ENCODE data around the gene RNU6-8.

Gene RNU6-8

DNA sequence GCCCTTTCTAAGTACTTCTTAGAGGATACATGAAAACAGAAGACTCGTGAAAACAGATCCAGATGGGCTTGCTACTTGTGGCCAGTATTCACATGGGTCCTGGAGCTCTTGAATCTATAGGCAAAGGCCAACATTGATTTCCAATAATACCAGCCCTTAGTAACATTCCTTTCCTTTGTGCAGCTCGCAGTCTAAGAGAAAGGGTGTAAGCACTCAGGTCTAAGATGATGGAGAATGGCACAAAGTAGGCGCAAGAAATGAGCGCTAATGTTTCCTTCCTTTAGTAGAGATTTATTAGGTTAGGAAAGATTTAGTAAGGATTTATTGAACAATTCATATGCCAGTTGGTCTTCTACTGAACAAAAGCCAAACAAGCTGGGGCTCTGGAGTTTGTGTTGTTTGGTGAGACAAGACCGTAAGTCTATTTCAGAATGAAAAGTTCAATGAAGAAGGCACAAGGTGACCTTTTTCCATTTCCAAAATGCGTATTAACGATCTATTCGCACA is 525 bp downstream of the RNU6-8 start:
- DNase-seq: no peak

DNA sequence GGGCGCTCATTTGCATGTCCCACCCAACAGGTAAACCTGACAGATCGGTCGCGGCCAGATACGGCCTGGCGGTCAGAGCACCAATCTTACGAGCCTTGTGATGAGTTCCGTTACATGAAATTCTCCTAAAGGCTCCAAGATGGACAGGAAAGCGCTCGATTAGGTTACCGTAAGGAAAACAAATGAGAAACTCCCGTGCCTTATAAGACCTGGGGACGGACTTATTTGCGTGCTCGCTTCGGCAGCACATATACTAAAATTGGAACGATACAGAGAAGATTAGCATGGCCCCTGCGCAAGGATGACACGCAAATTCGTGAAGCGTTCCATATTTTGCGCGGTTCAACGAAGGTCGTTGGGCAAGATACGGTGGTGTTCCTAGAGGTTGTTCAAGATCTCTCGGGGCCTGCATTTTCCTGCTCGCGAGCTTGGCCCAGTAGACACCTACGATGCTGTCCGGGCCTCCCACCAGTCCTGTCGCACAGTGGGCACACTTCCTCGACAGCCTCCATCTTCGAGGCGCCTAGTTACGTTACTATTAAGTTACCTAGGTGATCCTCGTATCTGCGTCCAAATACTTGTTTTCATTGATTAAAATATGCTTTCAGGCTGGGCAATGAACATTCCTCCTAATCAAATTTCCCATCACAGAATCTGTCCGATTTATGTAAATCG is 1.1 kb downstream of the RNU6-8 start, which contains the start of gene RNU6-7:
Gene RNU6-7, plus strand, starts transcription at position 230 of the 675 bp plus-strand sequence.
- peak; percentile 98 for DNase-seq

DNA sequence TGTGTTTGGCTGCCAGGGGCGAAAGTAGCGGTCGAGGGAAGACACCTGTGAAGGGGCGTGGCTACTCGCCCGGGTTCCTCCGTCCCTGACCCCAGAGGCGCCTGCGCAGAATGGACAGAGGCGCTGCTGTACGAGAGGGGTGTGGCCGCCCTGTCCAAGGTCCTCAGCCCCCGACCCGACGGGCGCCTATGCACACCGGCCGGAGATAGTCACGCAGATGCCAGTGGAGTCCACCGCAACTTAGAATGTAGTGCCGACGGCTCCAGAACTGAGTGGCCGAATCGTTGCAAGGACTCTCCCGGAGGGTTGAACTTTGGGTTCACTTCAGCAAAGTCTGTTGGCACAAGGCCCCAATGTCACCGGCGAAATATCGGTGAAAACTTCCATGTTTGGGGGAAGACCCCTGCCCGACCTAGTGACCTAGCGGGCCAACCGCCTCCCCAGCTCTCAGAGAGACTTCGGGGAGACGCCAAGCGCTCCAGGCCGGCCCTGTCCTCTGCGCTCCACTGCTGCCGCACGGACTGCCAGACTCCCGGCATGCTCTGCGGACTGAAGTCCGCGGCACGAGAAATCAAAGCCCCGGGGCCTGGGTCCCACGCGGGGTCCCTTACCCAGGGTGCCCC is 1.8 kb downstream of the RNU6-8 start:
- DNase-seq: peak; percentile 98

DNA sequence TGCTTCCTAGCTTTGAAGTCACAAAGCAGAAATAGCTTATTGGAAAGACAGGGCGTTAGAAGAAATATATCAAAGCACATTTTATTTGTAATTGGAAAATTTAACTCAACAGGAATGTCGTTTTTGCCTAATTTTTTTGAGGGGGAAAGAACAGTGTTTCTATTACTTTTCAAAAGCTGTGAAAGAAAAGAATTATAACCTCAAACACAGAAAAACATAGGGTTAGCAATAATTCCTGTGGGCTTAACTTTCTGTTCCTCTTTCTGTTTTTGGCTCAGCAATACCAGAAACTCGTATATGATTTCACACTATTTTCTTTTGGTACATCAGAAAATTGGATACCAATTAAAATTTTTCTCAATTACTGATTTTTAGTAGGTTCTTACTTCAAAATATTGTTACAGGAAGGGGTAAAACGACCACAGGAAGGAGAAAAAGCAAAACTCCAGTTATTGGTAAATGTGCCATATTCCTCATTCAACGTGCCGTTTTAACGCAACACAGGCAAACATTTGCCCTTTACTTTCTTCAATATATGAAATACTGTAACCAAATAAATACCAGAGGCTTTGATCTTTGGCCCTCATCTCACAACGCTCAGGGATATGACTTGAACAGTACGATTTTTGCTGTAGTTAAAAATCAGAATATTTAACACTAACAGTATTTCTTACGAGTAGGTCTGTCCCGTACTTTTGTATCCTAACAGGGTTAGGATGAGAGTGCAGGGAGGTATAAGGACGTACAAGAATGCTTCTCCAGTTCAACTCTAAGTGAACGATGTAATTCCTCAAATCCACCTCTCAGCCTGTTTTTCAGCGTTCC is 2.5 kb downstream of the RNU6-8 start:
- DNase-seq: no peak

DNA sequence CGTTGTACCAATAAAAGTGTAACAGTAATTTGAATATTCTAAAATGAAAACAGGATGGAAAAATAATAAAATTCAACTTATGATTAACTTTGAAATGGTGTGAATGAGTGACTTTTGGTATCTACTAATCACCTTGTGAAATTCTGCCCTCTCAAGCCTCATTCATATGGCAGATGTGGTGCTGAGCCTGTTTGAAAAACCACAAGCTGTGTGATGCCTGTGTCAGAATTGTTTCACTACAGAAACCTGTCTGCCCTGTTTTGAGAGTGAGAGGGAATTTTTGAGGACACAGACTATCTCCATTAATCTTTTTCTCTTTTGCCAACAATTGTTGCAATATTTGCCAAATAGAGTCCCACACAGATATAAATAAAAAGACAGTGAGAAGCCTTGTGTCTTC is 5.2 kb downstream of the RNU6-8 start:
- no peak for DNase-seq

DNA sequence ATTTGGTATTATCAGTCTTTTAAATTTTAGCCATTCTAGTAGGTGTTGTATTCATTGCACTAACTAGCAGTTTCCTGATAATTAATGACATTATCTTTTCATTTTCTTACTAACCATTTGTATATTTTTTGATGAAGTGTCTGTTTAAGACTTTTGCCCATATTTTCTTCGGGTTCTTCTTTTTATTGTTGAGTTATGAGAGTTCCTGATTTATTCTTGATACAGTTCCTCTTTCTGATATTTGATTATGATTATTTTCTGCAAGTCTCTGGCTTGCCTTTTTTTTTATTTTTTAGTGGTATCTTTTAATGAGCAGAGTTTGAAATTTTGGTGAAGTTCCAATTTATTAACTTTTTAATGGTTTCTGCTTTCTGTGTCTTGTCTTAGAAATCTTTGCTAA is 7.4 kb downstream of the RNU6-8 start:
- DNase-seq: no peak

DNA sequence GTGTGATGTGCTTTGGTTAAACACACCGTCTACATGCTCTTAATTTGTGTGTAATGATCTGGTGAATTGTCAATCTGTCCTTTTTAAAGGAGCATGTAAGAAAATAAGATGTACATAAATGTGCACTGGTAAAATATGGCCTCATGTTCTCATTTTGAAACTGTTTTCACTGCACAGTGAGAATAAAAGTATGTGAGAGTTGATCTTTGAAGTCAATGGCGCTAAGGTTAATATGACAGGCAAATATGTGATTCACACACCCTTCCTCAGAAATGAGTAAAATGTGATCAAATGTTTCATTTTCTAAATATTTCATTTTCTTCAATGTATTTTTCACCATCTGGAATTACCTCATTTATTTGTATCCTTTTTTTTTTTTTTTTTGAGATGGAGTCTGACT is 9.5 kb downstream of the RNU6-8 start:
- DNase-seq: no peak

DNA sequence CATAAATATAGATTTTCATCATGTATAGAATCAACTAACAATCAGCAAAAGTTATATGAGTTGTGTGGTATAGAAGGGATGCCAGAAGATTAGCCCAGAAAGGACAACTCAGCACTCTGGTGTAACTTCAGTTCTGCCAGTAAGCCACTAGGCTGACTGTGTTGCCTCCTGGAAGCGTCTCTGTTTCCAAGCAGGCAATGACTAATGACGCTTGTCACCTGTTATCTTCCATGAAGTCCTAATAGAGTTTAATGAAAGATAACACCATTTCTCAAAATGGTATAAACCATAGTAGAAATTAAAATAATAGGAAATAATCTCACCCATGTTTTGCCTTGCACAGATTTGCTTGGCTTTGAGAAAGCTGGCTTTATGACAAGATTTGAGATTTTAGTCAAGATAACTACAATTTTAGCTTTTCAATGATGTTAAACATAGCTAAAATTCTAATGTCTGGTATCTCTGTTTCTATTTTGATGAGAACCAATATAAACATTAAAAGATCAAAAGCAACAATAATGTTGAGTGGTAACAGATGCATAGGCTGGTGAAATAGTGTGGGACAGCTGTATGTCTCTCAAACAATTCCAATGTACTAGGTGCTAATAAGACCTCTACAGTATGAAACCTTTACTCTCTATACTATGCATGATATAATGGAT is 10.2 kb downstream of the RNU6-8 start:
- no peak for DNase-seq

DNA sequence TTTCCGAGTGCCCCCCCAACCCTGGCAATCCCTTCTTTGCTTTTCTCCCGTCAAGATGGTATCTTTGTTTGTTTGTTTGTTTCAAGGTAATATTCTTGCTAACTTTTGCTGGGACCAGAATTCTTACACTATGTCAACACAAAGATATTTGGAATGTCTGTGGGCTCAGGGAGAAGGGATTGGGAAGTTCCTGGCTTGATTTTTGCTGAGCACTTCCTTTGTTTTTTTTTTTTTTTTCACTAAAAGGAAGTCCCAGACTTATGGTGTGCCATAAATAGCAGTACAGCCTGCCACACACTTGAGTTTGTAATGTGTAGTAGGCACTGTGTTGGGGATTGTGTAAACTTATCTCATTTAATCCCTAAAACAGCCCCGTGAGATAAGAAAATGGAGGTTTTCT is 12.4 kb downstream of the RNU6-8 start:
- DNase-seq: no peak

DNA sequence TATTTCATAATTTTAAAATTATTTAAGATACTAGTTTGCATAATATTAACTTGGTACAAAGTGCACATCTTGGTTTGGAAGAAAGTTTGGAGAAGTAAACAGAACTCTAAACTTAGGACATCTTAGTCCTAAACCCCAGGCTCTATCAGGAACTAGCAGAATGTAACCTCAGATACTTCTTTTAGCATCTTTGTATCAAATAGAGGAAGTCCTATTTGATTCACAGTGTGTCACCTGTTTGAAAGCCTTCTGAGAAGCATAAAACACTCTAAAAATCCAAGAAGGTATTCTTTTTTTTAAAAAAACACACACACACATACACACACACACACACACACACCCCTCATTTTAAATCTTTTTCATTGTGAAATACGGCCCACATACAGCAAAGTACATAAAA is 13.3 kb downstream of the RNU6-8 start:
- no peak for DNase-seq

DNA sequence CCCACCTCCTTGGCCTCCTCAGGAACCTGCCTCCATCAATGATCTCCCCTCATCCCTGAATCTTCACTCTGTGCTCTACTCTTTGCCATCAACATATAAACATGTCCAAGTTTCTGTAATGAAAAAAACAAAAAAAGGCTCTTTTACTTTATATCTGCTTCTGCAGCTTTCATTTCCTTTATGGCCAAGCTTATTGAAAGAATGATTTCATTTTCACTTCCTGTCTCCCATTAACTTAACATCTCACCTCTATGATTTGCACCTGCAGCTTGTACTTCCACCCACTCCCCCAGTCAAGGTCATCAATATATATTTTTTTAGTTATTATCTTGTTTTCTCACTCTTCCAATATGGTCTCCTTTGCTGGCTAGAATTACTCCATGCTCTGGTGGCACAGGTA is 16.8 kb downstream of the RNU6-8 start:
- DNase-seq: no peak

DNA sequence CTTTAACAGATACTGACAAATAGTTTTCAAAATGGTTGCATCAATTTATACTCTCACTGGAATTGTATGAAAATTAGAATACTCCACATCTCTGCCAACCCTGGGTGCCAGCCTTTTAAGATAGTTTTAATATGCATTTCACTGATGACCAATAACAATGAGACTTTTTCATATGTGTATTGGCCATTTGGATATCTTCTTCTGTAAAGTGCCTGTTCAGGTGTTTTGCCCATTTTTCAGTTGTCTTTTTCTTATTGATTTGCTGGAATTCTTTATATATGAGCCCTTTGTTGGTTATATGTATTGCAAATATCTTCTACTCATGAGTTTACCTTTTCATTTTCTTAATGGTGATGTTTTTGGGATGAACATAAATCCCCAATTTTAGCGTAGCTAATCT is 18.0 kb downstream of the RNU6-8 start:
- DNase-seq: no peak

DNA sequence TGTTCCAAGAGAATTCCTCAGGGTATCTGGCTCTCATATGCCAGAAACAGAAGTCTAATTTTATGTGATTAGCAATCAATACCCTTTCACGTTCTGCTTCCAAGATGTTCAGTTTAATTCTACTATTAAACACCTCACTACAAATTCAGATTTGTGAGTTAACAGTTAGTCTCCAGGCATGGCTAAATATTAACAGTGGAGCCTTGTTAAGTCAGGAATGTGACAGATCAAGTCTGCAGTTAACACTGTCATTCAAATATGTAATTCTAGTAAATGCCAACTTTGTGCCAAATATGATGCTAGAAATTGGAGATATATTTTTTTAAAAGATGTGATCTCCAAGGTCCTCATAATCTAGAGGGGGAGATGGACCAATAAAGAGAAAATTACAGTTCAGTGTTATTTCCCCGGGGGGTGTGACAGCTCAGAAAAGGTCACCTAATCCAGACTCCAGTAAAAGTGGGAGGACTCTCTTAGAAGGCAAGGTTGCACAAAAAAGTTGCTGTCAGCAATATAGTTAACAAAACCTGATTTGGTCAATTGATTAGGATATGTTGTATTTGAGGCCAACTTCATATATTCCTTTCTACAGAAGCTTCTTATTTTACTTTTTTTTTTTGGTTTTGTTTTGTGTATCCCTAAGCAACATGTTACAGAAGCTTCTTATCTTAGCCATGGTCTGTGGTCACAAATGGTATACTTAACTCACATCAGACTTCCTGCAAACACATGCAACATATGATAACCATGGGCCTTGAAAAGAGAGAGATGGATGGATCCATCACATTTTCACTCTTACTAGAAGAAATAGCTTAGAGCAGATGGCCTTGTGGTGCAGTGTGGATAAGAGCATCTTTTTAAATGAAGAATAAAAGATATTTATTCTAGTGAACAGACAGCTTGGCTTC is 19.7 kb downstream of the RNU6-8 start:
- no peak for DNase-seq

DNA sequence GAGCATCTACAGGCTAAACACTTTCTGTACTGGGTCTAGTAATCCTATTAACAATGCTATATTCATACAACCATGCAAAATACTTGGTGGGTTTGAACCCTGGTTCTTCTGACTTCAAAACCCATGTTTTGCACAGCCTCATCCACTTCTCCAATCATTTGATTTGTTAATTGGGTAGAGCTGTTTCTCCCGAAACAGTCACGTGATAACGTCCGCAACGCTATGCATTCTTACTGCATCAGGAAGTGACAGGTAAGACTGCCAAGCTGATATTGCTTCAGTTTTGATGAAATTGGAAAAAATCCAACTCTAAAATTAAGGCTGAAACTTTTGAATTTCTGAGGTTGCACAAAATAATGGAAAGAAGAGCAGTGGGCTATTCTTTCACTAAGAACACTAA is 31.6 kb downstream of the RNU6-8 start:
- DNase-seq: no peak

DNA sequence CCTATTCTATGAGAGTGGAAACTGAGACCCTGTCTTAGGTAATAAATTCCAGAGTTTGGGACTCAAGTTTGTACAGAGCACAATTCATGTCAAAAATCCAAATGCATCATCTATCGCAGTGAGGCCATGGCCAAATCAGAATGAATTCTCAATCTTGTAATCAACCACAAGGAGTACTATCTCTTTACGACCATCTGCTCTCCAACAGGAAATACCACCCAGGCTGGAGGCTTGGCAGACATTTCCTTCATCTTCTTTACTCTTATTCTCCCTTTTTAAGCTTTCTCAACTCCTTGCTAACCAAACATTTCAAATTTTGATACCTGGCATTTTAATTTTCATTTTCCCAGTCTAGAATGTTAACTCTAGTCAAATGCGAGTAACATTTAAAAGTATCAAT is 33.9 kb downstream of the RNU6-8 start:
- DNase-seq: no peak

DNA sequence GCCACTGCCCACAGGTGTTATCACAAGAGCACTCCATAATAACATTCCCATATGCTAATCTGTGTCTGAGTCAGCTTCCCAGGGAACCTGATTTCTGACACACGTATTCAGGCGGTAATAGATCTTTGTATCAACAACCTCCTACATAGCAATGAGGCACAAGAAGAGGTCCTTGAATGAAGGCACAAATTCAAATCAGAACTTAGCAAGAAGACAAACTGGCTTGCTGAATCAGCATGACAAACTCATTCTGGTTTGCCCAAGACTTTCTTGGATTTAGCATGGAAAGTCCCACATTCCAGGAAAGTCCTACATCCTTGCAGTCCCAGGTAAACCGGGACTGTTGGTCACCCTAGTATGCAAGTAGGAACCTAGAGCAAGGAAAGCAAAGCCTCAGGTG is 35.2 kb downstream of the RNU6-8 start:
- DNase-seq: no peak

DNA sequence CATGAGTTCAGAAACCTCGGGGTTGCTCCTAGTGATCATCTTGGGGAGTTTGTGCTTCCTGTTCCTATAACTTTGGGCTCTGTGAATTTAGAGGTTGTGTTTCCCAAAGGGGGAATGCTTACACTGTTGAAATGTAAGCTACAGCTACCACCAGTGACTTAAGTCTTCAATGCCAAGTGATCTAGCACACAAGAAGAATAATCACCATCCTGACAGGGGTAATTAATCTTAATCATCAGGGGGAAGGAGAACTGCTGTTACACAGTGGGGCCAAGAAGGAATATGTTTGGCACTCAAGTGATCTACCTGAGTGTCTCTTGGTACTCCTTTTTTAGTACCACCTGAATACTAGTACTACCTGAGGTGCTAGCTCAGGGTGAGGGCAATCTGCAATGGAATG is 36.1 kb downstream of the RNU6-8 start:
- no peak for DNase-seq

DNA sequence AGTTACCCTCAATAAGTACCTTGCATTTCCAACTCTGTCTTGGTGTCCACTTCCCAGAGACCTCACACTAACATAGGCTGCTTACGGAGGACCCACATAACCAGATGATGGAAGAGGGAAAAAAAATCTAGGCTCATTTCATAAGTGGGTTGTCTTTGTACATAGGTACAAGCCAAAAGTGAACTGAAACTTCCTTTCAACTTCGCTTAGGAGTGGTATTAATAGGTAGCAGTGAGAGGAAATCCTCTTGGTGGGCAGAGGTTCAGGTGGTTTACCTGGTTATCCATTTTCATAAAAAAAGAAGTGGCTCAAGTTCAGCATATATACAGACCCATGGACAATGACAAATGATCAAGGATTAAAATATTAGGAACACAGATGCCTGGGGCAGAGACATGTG is 37.0 kb downstream of the RNU6-8 start:
- no peak for DNase-seq
